Astrocyte (in vitro differentiated cells and primary cell): ENCODE measurements around the gene ALPG.

Experiments
- EZH2 ChIP-seq: IDR thresholded peaks from 2 replicates; pipeline ENCODE4 v1.6.1; 2012; ENCODE audit warnings: mild to moderate bottlenecking, low read length, inconsistent platforms; ENCODE audit not compliant: insufficient read depth
- TF ChIP-seq, protein P1 (sequence below): IDR thresholded peaks from 2 replicates; pipeline ENCODE4 v1.5.1; 2011; ENCODE audit warnings: low read depth, mild to moderate bottlenecking, inconsistent platforms, low read length, moderate library complexity; ENCODE audit not compliant: insufficient read depth

DNA sequence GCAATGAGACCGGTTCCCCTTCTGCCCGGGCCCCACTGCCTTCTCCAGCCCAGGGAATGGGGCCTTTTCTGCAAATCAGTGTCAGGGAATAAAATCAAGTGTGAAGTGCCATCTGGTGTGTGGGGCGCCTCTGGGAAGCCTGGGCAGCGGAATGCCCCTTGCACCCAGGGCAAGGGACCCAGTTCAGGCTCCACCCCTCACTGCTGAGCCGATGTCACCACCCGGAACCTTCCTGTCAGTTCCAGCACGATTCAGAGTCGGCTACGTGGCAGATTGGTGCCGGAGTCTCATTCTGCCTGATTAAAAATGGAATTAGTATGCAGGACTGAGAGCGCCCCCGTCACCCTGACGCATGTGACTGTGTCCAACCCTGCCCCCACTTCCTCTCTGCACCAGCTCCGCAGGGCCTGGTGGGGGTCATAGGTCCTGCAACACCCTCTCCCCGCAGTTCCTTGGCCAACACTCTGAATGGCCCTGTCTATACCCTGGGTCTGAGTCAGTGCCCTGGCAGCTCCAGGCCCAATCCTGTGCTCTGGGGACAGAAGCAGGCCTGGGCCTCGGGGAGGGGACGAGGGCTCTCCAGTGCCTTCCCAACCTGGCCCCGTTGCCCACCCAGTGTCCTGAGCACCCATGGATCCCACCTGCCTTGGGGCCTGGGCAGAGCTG is 41.1 kb downstream of the ALPG start:
- TF ChIP-seq, protein P1, sequence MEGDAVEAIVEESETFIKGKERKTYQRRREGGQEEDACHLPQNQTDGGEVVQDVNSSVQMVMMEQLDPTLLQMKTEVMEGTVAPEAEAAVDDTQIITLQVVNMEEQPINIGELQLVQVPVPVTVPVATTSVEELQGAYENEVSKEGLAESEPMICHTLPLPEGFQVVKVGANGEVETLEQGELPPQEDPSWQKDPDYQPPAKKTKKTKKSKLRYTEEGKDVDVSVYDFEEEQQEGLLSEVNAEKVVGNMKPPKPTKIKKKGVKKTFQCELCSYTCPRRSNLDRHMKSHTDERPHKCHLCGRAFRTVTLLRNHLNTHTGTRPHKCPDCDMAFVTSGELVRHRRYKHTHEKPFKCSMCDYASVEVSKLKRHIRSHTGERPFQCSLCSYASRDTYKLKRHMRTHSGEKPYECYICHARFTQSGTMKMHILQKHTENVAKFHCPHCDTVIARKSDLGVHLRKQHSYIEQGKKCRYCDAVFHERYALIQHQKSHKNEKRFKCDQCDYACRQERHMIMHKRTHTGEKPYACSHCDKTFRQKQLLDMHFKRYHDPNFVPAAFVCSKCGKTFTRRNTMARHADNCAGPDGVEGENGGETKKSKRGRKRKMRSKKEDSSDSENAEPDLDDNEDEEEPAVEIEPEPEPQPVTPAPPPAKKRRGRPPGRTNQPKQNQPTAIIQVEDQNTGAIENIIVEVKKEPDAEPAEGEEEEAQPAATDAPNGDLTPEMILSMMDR = no peak
- no peak for TF ChIP-seq EZH2
